ENCODE data around the gene KLRB1.
"Not testable (repeated sequence)": the region's sequence is repeated elsewhere in the genome, so short reads cannot be mapped to it uniquely, and the experiment has no call there.

- TF ChIP-seq RAD21 (IDR thresholded peaks at IDR 0.05; ENCODE audit: low read depth); CTCF (IDR thresholded peaks at IDR 0.05 in 2 of 3, conservative IDR thresholded peaks at IDR 0.05 in 1 of 3; ENCODE audit: borderline replicate concordance in 1 of 3, insufficient read depth in 1 of 3, low read depth in 2 of 3, low read length in 2 of 3); POLR2A (IDR thresholded peaks at IDR 0.05; ENCODE audit: borderline replicate concordance, extremely low read depth, insufficient read depth, insufficient read length); ZNF274 (IDR thresholded peaks at IDR 0.05; ENCODE audit: low read depth, low read length); REST (IDR thresholded peaks at IDR 0.05; ENCODE audit: low read depth); MAX (IDR thresholded peaks at IDR 0.05); EZH2 (IDR thresholded peaks at IDR 0.05); ZBTB33 (IDR thresholded peaks at IDR 0.05; ENCODE audit: extremely low read depth, insufficient replicate concordance, low read length); EZH2phosphoT487 (IDR thresholded peaks at IDR 0.05; ENCODE audit: borderline replicate concordance); TCF7L2 (IDR thresholded peaks at IDR 0.05; ENCODE audit: borderline replicate concordance, extremely low read depth, insufficient read depth, insufficient read length); POLR2AphosphoS5 (IDR thresholded peaks at IDR 0.05; ENCODE audit: low read depth, low read length): not testable (repeated sequence)
Measured at GRCh38 chr12:9600426-9600825, 7.3 kb downstream of the KLRB1 start.

Data from HCT116 (cell line).